Measurements from ENCODE around the gene TMCC3.
A peak's percentile ranks its signal among the peaks of the same experiment; 100 is the strongest.

Gene TMCC3

GRCh38 chr12:94615260-94616181 is 34.8 kb downstream of the TMCC3 start:
- no peaks in the 10 kb centered on the region for H3K36me3 ChIP-seq (ENCODE audit: control insufficient read depth in 2 of 2, insufficient read depth in 1 of 2, low read length in 2 of 2)
- peak overlapping the region; percentile 69 for H3K27ac ChIP-seq (ENCODE audit: extremely low read depth, low read depth, low read length)
- ChIA-PET CTCF (interaction anchor here (0.7 to 0.8 kb wide), 2 partner anchors 11 to 260 kb away, joined by 3 read pairs; no protein-coding TSS in a partner anchor), POLR2A (interaction anchor here (1.2 kb wide), 1 partner anchor 20 kb away, joined by 5 read pairs; no protein-coding TSS in a partner anchor)
- peaks cover 35% of the 10 kb centered on the region for H3K4me1 ChIP-seq (ENCODE audit: control insufficient read depth, insufficient read depth, low read length)
- no peak overlapping the region; the same call in 1 of the 2 replicates for H3K4me3 ChIP-seq (ENCODE audit: low read depth, low read length)
- H3K9me3 ChIP-seq (ENCODE audit: control insufficient read depth, insufficient read depth, low read depth, low read length) = no peaks in the 10 kb centered on the region
- TF ChIP-seq ZNF335 (tag by site-specific recombination; conservative IDR thresholded peaks at IDR 0.05) (peak; percentile 35; the same call in 1 of the 2 replicates), ZNF311 (tag by site-specific recombination; IDR thresholded peaks at IDR 0.05; ENCODE audit: borderline replicate concordance) (no peak), ZIC2 (tag by site-specific recombination; IDR thresholded peaks at IDR 0.05) (peak; percentile 79), ZSCAN4 (tag by site-specific recombination; IDR thresholded peaks at IDR 0.05) (0 out of 2 replicates have a peak, but pooled peaks have one; percentile 20), ZNF561 (tag by site-specific recombination; IDR thresholded peaks at IDR 0.05; ENCODE audit: borderline replicate concordance) (0 out of 2 replicates have a peak, but pooled peaks have one; percentile 55), ZSCAN18 (tag by site-specific recombination; IDR thresholded peaks at IDR 0.05) (no peak), ZNF555 (tag by site-specific recombination; conservative IDR thresholded peaks at IDR 0.05) (no peak), GLIS2 (tag by site-specific recombination; IDR thresholded peaks at IDR 0.05) (peak; percentile 59), EGR2 (tag by site-specific recombination; IDR thresholded peaks at IDR 0.05; ENCODE audit: low read depth) (peak; percentile 71), ZNF776 (tag by site-specific recombination; IDR thresholded peaks at IDR 0.05; ENCODE audit: borderline replicate concordance) (no peak), ZNF18 (tag by site-specific recombination; IDR thresholded peaks at IDR 0.05) (no peak), ZNF518A (tag by site-specific recombination; conservative IDR thresholded peaks at IDR 0.05; ENCODE audit: low read depth) (0 out of 2 replicates have a peak, but pooled peaks have one; percentile 26), ZFHX2 (tag by site-specific recombination; conservative IDR thresholded peaks at IDR 0.05) (peak; percentile 70), PRDM4 (tag by site-specific recombination; IDR thresholded peaks at IDR 0.05) (peak; percentile 44; the same call in 1 of the 2 replicates), ZNF571 (tag by site-specific recombination; IDR thresholded peaks at IDR 0.05) (no peak), ZNF133 (tag by site-specific recombination; IDR thresholded peaks at IDR 0.05) (no peak), ZNF341 (tag by site-specific recombination; IDR thresholded peaks at IDR 0.05; ENCODE audit: low read depth) (0 out of 2 replicates have a peak, but pooled peaks have one; percentile 13), ZNF114 (tag by site-specific recombination; IDR thresholded peaks at IDR 0.05) (no peak), ZSCAN30 (tag by site-specific recombination; IDR thresholded peaks at IDR 0.05) (0 out of 2 replicates have a peak, but pooled peaks have one; percentile 10), ZNF626 (tag by site-specific recombination; IDR thresholded peaks at IDR 0.05) (no peak), ZNF174 (tag by site-specific recombination; IDR thresholded peaks at IDR 0.05) (no peak), ZBTB48 (tag by site-specific recombination; IDR thresholded peaks at IDR 0.05) (no peak)
